Naive thymus-derived CD4-positive, alpha-beta T cell (primary cell): Measurements from ENCODE around the gene METTL26. TPM values are rescaled to one million over a fixed set of nuclear protein-coding genes. Genes with fewer than 3 reads are reported as not detected.
A peak's percentile ranks its signal among the peaks of the same experiment; 100 is the strongest.

Experiments
- ATAC-seq: fragments of 150-1000 bp; cut with Tn5 transposase; 2 replicates; pipeline ENCODE4 v1.10.0; 2021; ENCODE audit warnings: mild to moderate bottlenecking, moderate library complexity
- CTCF ChIA-PET: fragments of 350-600 bp; sonication (Branson Sonifier 250); formaldehyde crosslinking; loops from one replicate; lab custom pipeline; 2021; ENCODE audit warnings: antibody characterized with exemption; lab: Charles Lee
- POLR2A ChIA-PET: fragments of 350-600 bp; sonication (Branson Sonifier 250); formaldehyde crosslinking; loops from one replicate; lab custom pipeline; 2021; ENCODE audit warnings: antibody characterized with exemption, inconsistent platforms; lab: Charles Lee
- DNase-seq, 9 donors: peaks; one replicate each; pipeline versions ENCODE4 v3.0.0 to v3.0.0-alpha.2; 2020 to 2022; ENCODE audit warnings: mixed read lengths in 1 of 9
- H3K27ac ChIP-seq: one replicate; pipeline ENCODE4 v1.7.0; 2013; ENCODE audit warnings: mild to moderate bottlenecking, low read depth, low read length, moderate library complexity
- H3K27me3 ChIP-seq, 2 donors: one replicate each; pipeline ENCODE4 v1.7.0; 2013; ENCODE audit warnings: low read length in 2 of 2, mild to moderate bottlenecking in 2 of 2, moderate library complexity in 2 of 2; ENCODE audit not compliant: control insufficient read depth in 2 of 2, insufficient read depth in 2 of 2
- H3K36me3 ChIP-seq, 3 experiments: 1 replicate in 2 of 3; 2 replicates in 1 of 3; pipeline ENCODE4 v1.7.0; 2013; ENCODE audit warnings: low read length in 3 of 3, mild to moderate bottlenecking in 3 of 3, moderate library complexity in 1 of 3; ENCODE audit not compliant: insufficient read depth in 3 of 3, control insufficient read depth in 2 of 3
- H3K4me1 ChIP-seq, 2 donors: one replicate each; pipeline ENCODE4 v1.7.0; 2013; ENCODE audit warnings: low read length in 2 of 2, mild to moderate bottlenecking in 2 of 2, moderate library complexity in 1 of 2; ENCODE audit not compliant: control insufficient read depth in 2 of 2, insufficient read depth in 2 of 2
- H3K4me3 ChIP-seq: 2 replicates; pipeline ENCODE4 v1.7.0; 2013; ENCODE audit warnings: mild to moderate bottlenecking, low read length
- H3K9me3 ChIP-seq, 3 experiments: 1 replicate in 2 of 3; 2 replicates in 1 of 3; pipeline ENCODE4 v1.7.0; 2013; ENCODE audit warnings: low read length in 3 of 3; ENCODE audit not compliant: control insufficient read depth in 2 of 3
- H3K27ac Mint-ChIP-seq, 9 donors: one replicate each; pipeline ENCODE4 v1.8.0; 2020 to 2022; ENCODE audit warnings: mixed read lengths in 9 of 9, mild to moderate bottlenecking in 8 of 9, moderate library complexity in 5 of 9, inconsistent platforms in 2 of 9
- H3K27me3 Mint-ChIP-seq, 5 donors: one replicate each; pipeline ENCODE4 v1.8.0; 2021 to 2022; ENCODE audit warnings: mixed read lengths in 5 of 5, mild to moderate bottlenecking in 1 of 5
- H3K36me3 Mint-ChIP-seq, 5 donors: one replicate each; pipeline ENCODE4 v1.8.0; 2020 to 2022; ENCODE audit warnings: mixed read lengths in 5 of 5, mild to moderate bottlenecking in 3 of 5, inconsistent platforms in 1 of 5
- H3K4me1 Mint-ChIP-seq, 7 donors: one replicate each; pipeline ENCODE4 v1.8.0; 2020 to 2022; ENCODE audit warnings: mixed read lengths in 7 of 7, mild to moderate bottlenecking in 3 of 7, inconsistent platforms in 1 of 7
- H3K4me3 Mint-ChIP-seq, 10 donors: one replicate each; pipeline ENCODE4 v1.8.0; 2020 to 2022; ENCODE audit warnings: mild to moderate bottlenecking in 10 of 10, mixed read lengths in 10 of 10, moderate library complexity in 6 of 10, inconsistent platforms in 2 of 10
- H3K9me3 Mint-ChIP-seq, 11 donors: one replicate each; pipeline ENCODE4 v1.8.0; 2020 to 2022; ENCODE audit warnings: mixed read lengths in 11 of 11, mild to moderate bottlenecking in 4 of 11, inconsistent platforms in 1 of 11, moderate library complexity in 1 of 11
- intact Hi-C, 2 donors: fragments of 100-400 bp; cut with micrococcal nuclease; formaldehyde crosslinking; loops; one replicate each; pipeline ENCODE4 v1.15.1; 2023
- polyA plus RNA-seq, 2 donors: library from polyadenylated mRNA; unstranded; fragments of 300-500 nt; fragmentation: Illumina TruSeq; gene quantifications; one replicate each; pipeline ENCODE4 v1.2.3, GENCODE V29; 2021
- total RNA-seq, 6 experiments: library from RNA in 5 of 6; stranded (reverse) in 5 of 6; gene quantifications; 1 replicate in 5 of 6; 2 replicates in 1 of 6; pipeline ENCODE4 v1.2.3 and lab custom pipeline; 2021 to 2026

Gene METTL26
- total and polyA plus RNA-seq, 7 experiments from 2014 or later = 41.7 to 97.5 (median 70.7) TPM

DNA sequence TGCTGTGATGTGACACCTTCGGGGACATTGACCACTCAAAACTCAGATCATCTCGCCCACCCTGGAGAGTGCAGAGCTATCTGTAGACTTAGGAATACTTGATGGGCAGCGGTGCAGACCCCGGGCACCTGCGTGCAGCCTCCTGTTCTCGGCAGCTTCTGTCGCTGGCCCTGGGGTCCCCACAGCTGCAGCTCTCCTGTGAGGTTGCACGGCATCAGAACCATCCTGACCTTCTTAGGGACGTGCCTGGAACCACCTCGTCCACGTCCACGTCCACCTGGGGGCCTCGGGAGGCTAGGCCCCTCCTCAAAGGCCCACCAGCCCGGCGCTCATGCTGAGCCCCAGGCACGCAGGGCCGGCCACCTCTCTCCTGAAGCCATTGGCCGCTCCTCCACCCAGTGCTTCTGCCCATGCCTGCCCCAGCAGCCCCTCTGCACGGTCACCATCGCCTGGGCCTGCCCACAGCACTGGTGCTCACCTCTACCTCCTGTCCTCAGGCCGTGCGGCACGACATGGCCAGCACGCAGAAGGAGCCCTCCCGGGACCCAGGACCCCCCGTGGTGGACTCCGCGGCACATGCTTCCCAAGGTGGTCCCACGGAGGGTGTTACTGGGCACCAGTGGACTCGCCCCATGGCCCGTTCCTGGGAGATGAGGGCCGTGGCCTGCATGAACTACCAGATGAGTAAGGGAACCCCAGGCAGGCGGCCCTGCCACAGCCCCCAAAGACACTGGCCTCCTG is 7.6 kb downstream of the METTL26 start:
- ATAC-seq (no peak), DNase-seq (no peak)
- H3K4me3 Mint-ChIP-seq = no peak overlapping the region
- no peaks in the 10 kb centered on the region for H3K27me3 ChIP-seq
- H3K4me3 ChIP-seq = no peak overlapping the region
- no peaks in the 10 kb centered on the region for H3K27me3 Mint-ChIP-seq
- H3K36me3 Mint-ChIP-seq = peaks cover 0 to 3% (median 0%) of the 10 kb centered on the region in 5 donors
- no peaks in the 10 kb centered on the region for H3K4me1 ChIP-seq
- no peak overlapping the region for H3K27ac ChIP-seq
- no peak overlapping the region for H3K27ac Mint-ChIP-seq
- intact Hi-C loops = no loop called here
- H3K9me3 ChIP-seq = no peaks in the 10 kb centered on the region
- H3K36me3 ChIP-seq = peaks cover 0 to 37% (median 0%) of the 10 kb centered on the region in 3 experiments
- no peaks in the 10 kb centered on the region for H3K9me3 Mint-ChIP-seq
- ChIA-PET CTCF (no interaction called here), POLR2A (no interaction called here)
- no peaks in the 10 kb centered on the region for H3K4me1 Mint-ChIP-seq

DNA sequence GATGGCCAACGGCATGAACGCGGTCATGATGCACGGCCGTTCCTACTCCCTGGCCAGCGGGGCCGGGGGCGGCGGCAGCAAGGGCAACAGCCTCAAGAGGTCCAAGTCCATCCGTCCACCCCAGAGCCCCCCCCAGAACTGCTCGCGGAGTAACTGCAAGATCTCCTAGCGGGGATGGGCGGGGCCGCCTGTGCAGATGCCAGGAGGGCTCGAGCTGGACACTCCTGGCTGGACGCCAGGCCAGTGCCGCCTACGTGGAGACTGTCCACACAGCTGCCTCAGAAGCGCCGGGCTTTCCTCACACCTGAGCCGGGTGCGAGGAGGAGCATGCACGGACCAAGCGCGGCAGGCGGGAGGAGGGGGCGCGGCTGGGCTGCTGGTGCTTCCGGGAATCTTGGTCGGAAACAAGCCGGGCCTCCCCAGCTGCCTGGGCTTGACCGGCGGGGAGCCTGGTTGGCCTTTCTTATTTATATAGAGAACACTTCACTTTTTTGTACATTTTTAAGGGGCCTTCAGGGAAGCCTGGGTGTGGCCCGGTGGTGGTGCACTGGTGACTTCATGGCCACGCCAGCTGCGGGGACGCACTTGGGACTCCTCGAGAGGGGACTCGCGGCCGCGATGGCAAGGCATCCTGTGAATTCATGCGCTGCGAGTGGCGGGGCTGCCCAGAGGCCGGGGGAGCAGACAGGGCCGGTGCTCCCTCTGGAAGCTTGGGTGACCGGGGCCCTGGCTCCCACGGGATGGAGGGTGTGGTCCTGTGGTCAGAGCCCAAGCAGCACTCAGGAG is 8.5 kb downstream of the METTL26 start:
- Histone ChIP-seq H3K4me1 (no peaks in the 10 kb centered on the region), H3K9me3 (no peaks in the 10 kb centered on the region), H3K36me3 (peaks cover 0 to 37% (median 0%) of the 10 kb centered on the region in 3 experiments), H3K4me3 (no peak overlapping the region), H3K27ac (no peak overlapping the region), H3K27me3 (no peaks in the 10 kb centered on the region)
- ATAC-seq (no peak), DNase-seq (no peak)
- Mint-ChIP-seq H3K9me3 (no peaks in the 10 kb centered on the region), H3K27me3 (no peaks in the 10 kb centered on the region), H3K4me1 (no peaks in the 10 kb centered on the region), H3K27ac (no peak overlapping the region), H3K4me3 (no peak overlapping the region), H3K36me3 (peaks cover 0 to 3% (median 0%) of the 10 kb centered on the region in 5 donors)
- intact Hi-C loops = no loop called here
- CTCF ChIA-PET = no interaction called here
- POLR2A ChIA-PET = no interaction called here

DNA sequence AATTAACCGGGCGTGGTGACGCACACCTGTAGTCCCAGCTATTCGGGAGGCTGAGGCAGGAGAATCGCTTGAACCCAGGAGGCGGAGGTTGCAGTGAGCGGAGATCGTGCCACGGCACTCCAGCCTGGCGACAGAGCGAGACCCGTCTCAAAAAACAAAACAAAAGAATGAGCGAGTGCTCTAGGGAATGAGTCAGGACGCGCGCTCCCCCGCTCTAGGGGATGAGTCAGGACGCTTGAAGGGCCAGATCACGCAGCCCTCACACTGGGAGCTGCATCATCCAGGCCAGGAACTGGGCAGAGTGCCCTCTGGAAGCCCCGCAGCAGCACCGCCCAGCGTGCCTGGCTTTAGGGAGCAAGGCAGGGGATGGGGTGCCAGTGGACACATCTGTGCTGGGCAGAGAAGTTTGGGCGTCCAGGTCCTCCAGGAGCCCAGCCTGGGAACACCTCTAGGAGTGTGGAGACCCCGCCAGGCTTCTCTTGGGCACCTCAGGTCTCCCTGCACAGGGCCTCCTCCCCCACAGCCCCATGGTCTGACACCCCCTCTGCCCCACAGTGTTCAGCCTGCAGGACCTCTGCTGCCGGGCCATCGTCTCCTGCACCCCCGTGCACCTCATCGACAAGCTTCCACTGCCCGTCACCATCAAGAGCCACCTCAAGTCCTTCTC is 9.2 kb downstream of the METTL26 start:
- CTCF ChIA-PET = no interaction called here
- no peak for ATAC-seq

DNA sequence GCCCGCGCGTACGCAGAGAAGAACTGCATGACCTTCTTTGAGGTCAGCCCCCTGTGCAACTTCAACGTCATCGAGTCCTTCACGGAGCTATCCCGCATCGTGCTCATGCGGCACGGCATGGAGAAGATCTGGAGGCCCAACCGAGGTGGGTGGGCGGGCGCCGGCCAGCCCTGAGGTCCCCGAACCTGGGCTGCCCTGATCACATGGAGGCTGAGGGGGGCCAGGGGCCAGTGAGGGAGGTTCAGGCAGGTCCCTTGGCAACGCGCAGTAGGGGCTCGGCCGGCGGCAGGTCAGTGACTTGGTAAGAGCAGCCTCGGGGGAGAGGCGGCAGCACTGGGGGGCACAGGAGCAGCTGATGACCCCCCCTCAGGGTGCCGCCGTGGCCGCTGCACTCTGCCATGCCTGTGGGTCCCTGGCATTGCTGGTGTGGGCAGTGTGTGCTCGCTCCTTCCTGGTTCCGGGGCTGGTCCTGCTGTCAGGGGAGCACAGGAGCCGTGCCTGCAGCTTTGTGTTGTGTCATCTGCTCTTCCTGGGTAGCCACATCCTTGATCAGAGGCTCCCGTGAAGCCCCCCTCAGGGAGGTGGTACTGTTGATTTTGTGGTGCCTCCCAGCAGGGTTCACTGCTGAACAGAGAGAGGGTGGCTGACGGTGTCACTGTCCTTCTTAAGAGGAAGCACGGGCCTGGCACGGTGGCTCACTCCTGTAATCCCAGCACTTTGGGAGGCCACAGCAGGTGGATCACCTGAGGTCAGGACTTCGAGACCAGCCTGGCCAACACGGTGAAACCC is 9.9 kb downstream of the METTL26 start:
- Mint-ChIP-seq H3K9me3 (no peaks in the 10 kb centered on the region), H3K4me3 (no peak overlapping the region), H3K27ac (peak overlapping the region in 1 of 9 donors; percentile 13), H3K27me3 (no peaks in the 10 kb centered on the region), H3K36me3 (peaks cover 0 to 3% (median 0%) of the 10 kb centered on the region in 5 donors), H3K4me1 (peaks cover 0 to 4% (median 0%) of the 10 kb centered on the region in 7 donors)
- DNase-seq = no peak
- no peaks in the 10 kb centered on the region for H3K27me3 ChIP-seq
- no peaks in the 10 kb centered on the region for H3K9me3 ChIP-seq
- ChIA-PET POLR2A (no interaction called here), CTCF (interaction anchor here (0.7 kb wide), 1 partner anchor 53 kb away, joined by 4 read pairs; no protein-coding TSS in a partner anchor)
- no peak overlapping the region for H3K27ac ChIP-seq
- no peaks in the 10 kb centered on the region for H3K4me1 ChIP-seq
- H3K4me3 ChIP-seq = no peak overlapping the region
- intact Hi-C loops = no loop called here
- no peak for ATAC-seq
- peaks cover 0 to 37% (median 0%) of the 10 kb centered on the region in 3 experiments for H3K36me3 ChIP-seq

More for the DNA sequence above, 9.2 kb downstream of the METTL26 start:
- no peaks in the 10 kb centered on the region for H3K4me1 ChIP-seq
- peaks cover 0 to 3% (median 0%) of the 10 kb centered on the region in 5 donors for H3K36me3 Mint-ChIP-seq
- no peak overlapping the region for H3K4me3 Mint-ChIP-seq
- no peak overlapping the region for H3K4me3 ChIP-seq
- H3K27me3 Mint-ChIP-seq = no peaks in the 10 kb centered on the region
- H3K27ac ChIP-seq = no peak overlapping the region
- no peak for DNase-seq
- H3K27ac Mint-ChIP-seq = no peak overlapping the region
- no peaks in the 10 kb centered on the region for H3K4me1 Mint-ChIP-seq
- intact Hi-C loops = no loop called here
- POLR2A ChIA-PET = no interaction called here
- no peaks in the 10 kb centered on the region for H3K9me3 Mint-ChIP-seq
- H3K9me3 ChIP-seq = no peaks in the 10 kb centered on the region
- peaks cover 0 to 37% (median 0%) of the 10 kb centered on the region in 3 experiments for H3K36me3 ChIP-seq
- H3K27me3 ChIP-seq = no peaks in the 10 kb centered on the region

DNA sequence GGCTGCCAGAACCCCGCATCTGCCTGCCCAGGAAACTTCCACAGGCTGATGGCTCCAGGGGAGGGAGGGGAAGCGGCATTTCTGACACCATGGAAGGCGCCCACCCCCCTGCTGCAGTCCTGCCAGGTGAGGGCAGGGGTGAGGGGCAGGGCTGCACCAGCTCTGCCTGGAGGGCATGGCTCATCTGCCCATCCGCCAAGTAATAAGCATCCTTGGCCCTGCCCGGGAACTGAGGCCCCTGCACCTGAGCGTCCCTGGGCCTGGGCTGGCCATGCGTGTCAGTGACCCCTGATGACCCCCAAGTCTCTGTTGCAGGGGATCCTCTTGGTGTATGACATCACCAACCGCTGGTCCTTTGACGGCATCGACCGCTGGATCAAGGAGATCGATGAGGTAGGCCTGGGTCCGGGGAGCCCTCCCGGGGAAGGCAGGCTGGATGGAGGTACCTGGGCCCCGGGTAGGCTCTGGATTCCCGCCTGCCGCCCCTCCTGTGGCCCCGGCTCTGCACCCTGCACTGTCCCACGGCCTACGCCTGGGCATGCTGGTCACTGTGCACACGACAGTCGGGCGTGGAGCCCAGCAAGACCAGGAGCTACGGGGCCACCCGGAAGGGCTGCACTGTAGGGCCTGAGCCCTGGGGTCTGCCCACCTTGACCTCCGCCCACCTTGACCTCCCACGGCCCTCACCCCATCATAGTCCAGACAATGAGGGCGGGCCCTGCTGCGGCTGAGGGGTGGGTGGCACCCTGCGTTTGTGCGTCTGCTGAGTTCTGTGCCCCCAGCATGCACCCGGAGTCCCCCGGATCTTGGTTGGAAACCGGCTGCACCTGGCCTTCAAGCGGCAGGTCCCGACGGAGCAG is 10.8 kb downstream of the METTL26 start:
- Mint-ChIP-seq H3K9me3 (no peaks in the 10 kb centered on the region), H3K4me3 (no peak overlapping the region), H3K27me3 (no peaks in the 10 kb centered on the region), H3K36me3 (peaks cover 0 to 3% (median 0%) of the 10 kb centered on the region in 5 donors), H3K27ac (no peak overlapping the region), H3K4me1 (peaks cover 0 to 4% (median 0%) of the 10 kb centered on the region in 7 donors)
- DNase-seq = no peak
- Histone ChIP-seq H3K27me3 (no peaks in the 10 kb centered on the region), H3K36me3 (peaks cover 0 to 37% (median 0%) of the 10 kb centered on the region in 3 experiments), H3K4me1 (no peaks in the 10 kb centered on the region), H3K27ac (no peak overlapping the region), H3K9me3 (no peaks in the 10 kb centered on the region), H3K4me3 (no peak overlapping the region)
- no peak for ATAC-seq
- ChIA-PET CTCF (interaction anchor here (0.7 kb wide), 1 partner anchor 52 kb away, joined by 4 read pairs; no protein-coding TSS in a partner anchor), POLR2A (no interaction called here)
- intact Hi-C loops = no loop called here
